Gastrocnemius medialis (tissue), 4 donors: Measurements from ENCODE around the gene WIPF3. TPM values are rescaled to one million over a fixed set of nuclear protein-coding genes. Genes with fewer than 3 reads are reported as not detected.
A peak's percentile ranks its signal among the peaks of the same experiment; 100 is the strongest.

ENCODE experiments used
- ATAC-seq, 2 donors: fragments of 150-250 bp; one replicate each; pipeline ENCODE4 v1.9.1; 2016
- DNase-seq, 2 donors: peaks; one replicate each; pipeline ENCODE4 v3.0.0-alpha.2; 2019
- H3K27ac ChIP-seq, 4 donors: fragments of 200-600 bp; sonication (generic); 1 replicate in 1 of 4; 2 replicates in 3 of 4; pipeline ENCODE4 v1.5.1; 2016 to 2018; ENCODE audit warnings: mild to moderate bottlenecking in 2 of 4, moderate library complexity in 1 of 4
- H3K27me3 ChIP-seq, 3 donors: fragments of 200-600 bp; sonication (generic) in 2 of 3; 1 replicate in 1 of 3; 2 replicates in 2 of 3; pipeline versions ENCODE4 v1.5.1 to v1.6.0; 2016 to 2019; ENCODE audit warnings: mild to moderate bottlenecking in 1 of 3, moderate library complexity in 1 of 3
- H3K36me3 ChIP-seq, 2 donors: fragments of 200-600 bp; sonication (generic) in 1 of 2; one replicate each; pipeline ENCODE4 v1.5.1; 2017 to 2018
- H3K4me1 ChIP-seq, 2 donors: fragments of 200-600 bp; sonication (generic) in 1 of 2; one replicate each; pipeline ENCODE4 v1.5.1; 2016 to 2017; ENCODE audit warnings: mild to moderate bottlenecking in 2 of 2
- H3K4me3 ChIP-seq, 4 donors: fragments of 200-600 bp; sonication (generic) in 3 of 4; 1 replicate in 1 of 4; 2 replicates in 3 of 4; pipeline ENCODE4 v1.5.1; 2016 to 2019; ENCODE audit warnings: mild to moderate bottlenecking in 2 of 4
- H3K9me3 ChIP-seq, 3 donors: fragments of 200-600 bp; sonication (generic) in 2 of 3; 1 replicate in 1 of 3; 2 replicates in 2 of 3; pipeline ENCODE4 v1.5.1; 2016 to 2019
- CTCF ChIP-seq, 5 experiments: fragments of 450-650 bp in 3 of 5; fragments of 200-600 bp in 2 of 5; sonication (generic) in 2 of 5; IDR thresholded peaks in 4 of 5; conservative IDR thresholded peaks in 1 of 5; 1 replicate in 4 of 5; 2 replicates in 1 of 5; pipeline ENCODE4 v1.5.1; 2016 to 2019; ENCODE audit warnings: antibody characterized with exemption in 5 of 5, mild to moderate bottlenecking in 3 of 5, moderate library complexity in 3 of 5
- POLR2A ChIP-seq, 2 donors: fragments of 450-650 bp; IDR thresholded peaks; one replicate each; pipeline ENCODE4 v1.6.1; 2017; ENCODE audit warnings: antibody characterized with exemption in 2 of 2, mild to moderate bottlenecking in 2 of 2, moderate library complexity in 2 of 2
- in situ Hi-C, 4 donors: fragments of 200-750 bp; cut with MboI; loops; one replicate each; pipeline versions ENCODE4 v1.15.0 to v1.8.0; 2017; ENCODE audit warnings: low sequenced_read_pairs in 4 of 4
- intact Hi-C: fragments of 100-400 bp; cut with DNase I; formaldehyde crosslinking; loops from one replicate; pipeline ENCODE4 v1.15.1; 2023; ENCODE audit warnings: low total_unique reads
- total RNA-seq, 4 donors: library from RNA; depleted of rRNA; stranded (reverse); fragments of >200 nt; gene quantifications; one replicate each; pipeline versions ENCODE4 v1.1.0 to v1.2.3, GENCODE V29; 2016

Gene WIPF3
- total RNA-seq, 4 donors from 2014 or later = 4.2 to 9.9 (median 8.3) TPM

- intact Hi-C loops = loop anchor here (2.0 to 10.0 kb wide), 4 partner anchors 113 to 282 kb away; partner anchors contain the start of gene WIPF3
- Histone ChIP-seq H3K27ac (no peak overlapping the region), H3K27me3 (no peaks in the 10 kb centered on the region), H3K4me3 (no peak overlapping the region), H3K36me3 (no peaks in the 10 kb centered on the region), H3K9me3 (no peaks in the 10 kb centered on the region), H3K4me1 (no peaks in the 10 kb centered on the region)
- ATAC-seq (no peak), DNase-seq (no peak)
- in situ Hi-C loops = loop anchor here in 3 of 4 donors (5.0 to 25.0 kb wide), 4 partner anchors 157 to 282 kb away; no protein-coding TSS in a partner anchor
- TF ChIP-seq CTCF (IDR thresholded peaks at IDR 0.05 in 4 of 5, conservative IDR thresholded peaks at IDR 0.05 in 1 of 5) (no peak), POLR2A (IDR thresholded peaks at IDR 0.05) (no peak)
These were observed 113.5 kb downstream of the WIPF3 start for GRCh38 chr7:29919790-29920189.

DNA sequence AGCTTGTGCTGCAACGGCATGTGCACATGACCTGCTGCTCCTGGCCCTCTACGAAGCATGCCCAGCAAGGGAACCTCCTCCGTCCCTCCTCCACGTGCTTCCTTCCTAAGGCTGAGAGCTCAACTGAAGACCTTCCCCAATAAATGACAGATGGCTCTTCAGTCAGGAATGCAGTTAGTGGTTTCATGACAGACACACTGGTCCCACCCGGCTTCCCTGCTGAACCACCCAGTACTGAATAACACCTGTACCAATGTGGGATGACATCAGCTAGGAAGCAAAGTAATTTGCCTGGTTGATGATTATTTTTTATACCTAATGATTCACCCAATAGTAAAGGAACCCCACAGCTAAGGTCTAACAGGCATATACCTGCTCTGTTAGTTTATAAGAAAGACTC is 114.2 kb downstream of the WIPF3 start:
- in situ Hi-C loops = loop anchor here in 2 of 4 donors (5.0 to 25.0 kb wide), 3 partner anchors 158 to 283 kb away; no protein-coding TSS in a partner anchor
- intact Hi-C loops = loop anchor here (2.0 to 10.0 kb wide), 4 partner anchors 114 to 283 kb away; partner anchors contain the start of gene WIPF3
- H3K36me3 ChIP-seq = no peaks in the 10 kb centered on the region

GRCh38 chr7:29921404-29922010 is 115.2 kb downstream of the WIPF3 start:
- no peaks in the 10 kb centered on the region for H3K36me3 ChIP-seq
- H3K27me3 ChIP-seq = no peaks in the 10 kb centered on the region
- ATAC-seq = peak; percentile 82 to 87
- in situ Hi-C loops (loop anchor here in 2 of 4 donors (5.0 to 25.0 kb wide), 3 partner anchors 159 to 284 kb away; no protein-coding TSS in a partner anchor), intact Hi-C loops (loop anchor here (1.0 to 10.0 kb wide), 5 partner anchors 115 to 284 kb away; partner anchors contain the start of gene WIPF3)
- TF ChIP-seq POLR2A (IDR thresholded peaks at IDR 0.05) = no peak
- TF ChIP-seq CTCF (IDR thresholded peaks at IDR 0.05 in 4 of 5, conservative IDR thresholded peaks at IDR 0.05 in 1 of 5) = peak; percentile 72 to 91 (median 83)
- no peak overlapping the region for H3K27ac ChIP-seq
- H3K4me1 ChIP-seq = no peaks in the 10 kb centered on the region
- no peaks in the 10 kb centered on the region for H3K9me3 ChIP-seq
- DNase-seq = peak in 1 of 2 donors; percentile 28
- H3K4me3 ChIP-seq = no peak overlapping the region

More for the DNA sequence above, 114.2 kb downstream of the WIPF3 start:
- Histone ChIP-seq H3K4me1 (no peaks in the 10 kb centered on the region), H3K27ac (no peak overlapping the region), H3K4me3 (no peak overlapping the region), H3K27me3 (no peaks in the 10 kb centered on the region), H3K9me3 (no peaks in the 10 kb centered on the region)
- no peak for ATAC-seq
- DNase-seq = no peak
- TF ChIP-seq CTCF (IDR thresholded peaks at IDR 0.05 in 4 of 5, conservative IDR thresholded peaks at IDR 0.05 in 1 of 5) = no peak
- TF ChIP-seq POLR2A (IDR thresholded peaks at IDR 0.05) = no peak

- no peak overlapping the region for H3K4me3 ChIP-seq
- intact Hi-C loops = loop anchor here (5.0 to 10.0 kb wide), 2 partner anchors 142 to 286 kb away; no protein-coding TSS in a partner anchor
- in situ Hi-C loops = loop anchor here in 2 of 4 donors (5.0 to 25.0 kb wide), 3 partner anchors 161 to 286 kb away; no protein-coding TSS in a partner anchor
- H3K36me3 ChIP-seq = no peaks in the 10 kb centered on the region
- no peak for TF ChIP-seq POLR2A (IDR thresholded peaks at IDR 0.05)
- no peak for TF ChIP-seq CTCF (IDR thresholded peaks at IDR 0.05 in 4 of 5, conservative IDR thresholded peaks at IDR 0.05 in 1 of 5)
- ATAC-seq (no peak), DNase-seq (no peak)
- H3K27ac ChIP-seq = no peak overlapping the region
- no peaks in the 10 kb centered on the region for H3K9me3 ChIP-seq
- H3K4me1 ChIP-seq = no peaks in the 10 kb centered on the region
- no peaks in the 10 kb centered on the region for H3K27me3 ChIP-seq
These were observed 116.8 kb downstream of the WIPF3 start for GRCh38 chr7:29922921-29923700.
